ENCODE results near the gene GLRX3.

The GLRX3 gene

GRCh38 chr10:130185591-130185990, 49.4 kb downstream of the GLRX3 start:
- Histone ChIP-seq H3K27ac (ENCODE audit: insufficient read depth, low read length, poor library complexity, severe bottlenecking) (no peak overlapping the region), H3K9me3 (ENCODE audit: control insufficient read depth, low read length) (no peaks in the 10 kb centered on the region), H3K4me1 (ENCODE audit: control insufficient read depth, insufficient read depth, low read length, poor library complexity, severe bottlenecking) (peaks cover 4% of the 10 kb centered on the region), H3K36me3 (ENCODE audit: control insufficient read depth, insufficient read depth, low read length) (peaks cover 25% of the 10 kb centered on the region), H3K4me3 (ENCODE audit: insufficient read depth, low read depth, low read length, poor library complexity, severe bottlenecking) (no peak overlapping the region), H3K27me3 (replicated peaks; ENCODE audit: control insufficient read depth, insufficient read depth, low read length, poor library complexity, severe bottlenecking) (no peaks in the 10 kb centered on the region)
- DNase-seq: no peak

GRCh38 chr10:130188195-130189175, 52.3 kb downstream of the GLRX3 start:
- Histone ChIP-seq H3K36me3 (ENCODE audit: control insufficient read depth, insufficient read depth, low read length) (peaks cover 8% of the 10 kb centered on the region), H3K27ac (ENCODE audit: insufficient read depth, low read length, poor library complexity, severe bottlenecking) (no peak overlapping the region), H3K4me3 (ENCODE audit: insufficient read depth, low read depth, low read length, poor library complexity, severe bottlenecking) (no peak overlapping the region), H3K4me1 (ENCODE audit: control insufficient read depth, insufficient read depth, low read length, poor library complexity, severe bottlenecking) (peaks cover 8% of the 10 kb centered on the region), H3K27me3 (replicated peaks; ENCODE audit: control insufficient read depth, insufficient read depth, low read length, poor library complexity, severe bottlenecking) (no peaks in the 10 kb centered on the region), H3K9me3 (ENCODE audit: control insufficient read depth, low read length) (no peaks in the 10 kb centered on the region)
- DNase-seq: no peak

GRCh38 chr10:130189608-130190054, 53.4 kb downstream of the GLRX3 start:
- no peaks in the 10 kb centered on the region for H3K36me3 ChIP-seq (ENCODE audit: control insufficient read depth, insufficient read depth, low read length)
- no peak for DNase-seq
- no peak overlapping the region for H3K27ac ChIP-seq (ENCODE audit: insufficient read depth, low read length, poor library complexity, severe bottlenecking)
- no peaks in the 10 kb centered on the region for H3K9me3 ChIP-seq (ENCODE audit: control insufficient read depth, low read length)
- H3K27me3 ChIP-seq (replicated peaks; ENCODE audit: control insufficient read depth, insufficient read depth, low read length, poor library complexity, severe bottlenecking): no peaks in the 10 kb centered on the region
- peaks cover 8% of the 10 kb centered on the region for H3K4me1 ChIP-seq (ENCODE audit: control insufficient read depth, insufficient read depth, low read length, poor library complexity, severe bottlenecking)
- H3K4me3 ChIP-seq (ENCODE audit: insufficient read depth, low read depth, low read length, poor library complexity, severe bottlenecking): no peak overlapping the region

- H3K27ac ChIP-seq (ENCODE audit: insufficient read depth, low read length, poor library complexity, severe bottlenecking): no peak overlapping the region
- peak; percentile 70 to 79 (median 72) for DNase-seq
- H3K36me3 ChIP-seq (ENCODE audit: control insufficient read depth, insufficient read depth, low read length): no peaks in the 10 kb centered on the region
- peaks cover 8% of the 10 kb centered on the region for H3K4me1 ChIP-seq (ENCODE audit: control insufficient read depth, insufficient read depth, low read length, poor library complexity, severe bottlenecking)
- no peaks in the 10 kb centered on the region for H3K27me3 ChIP-seq (replicated peaks; ENCODE audit: control insufficient read depth, insufficient read depth, low read length, poor library complexity, severe bottlenecking)
- peak overlapping the region; percentile 73 for H3K4me3 ChIP-seq (ENCODE audit: insufficient read depth, low read depth, low read length, poor library complexity, severe bottlenecking)
- no peaks in the 10 kb centered on the region for H3K9me3 ChIP-seq (ENCODE audit: control insufficient read depth, low read length)
Observed at GRCh38 chr10:130190055-130190736, 54.0 kb downstream of the GLRX3 start.

GRCh38 chr10:130190737-130191115, 54.5 kb downstream of the GLRX3 start:
- H3K27ac ChIP-seq (ENCODE audit: insufficient read depth, low read length, poor library complexity, severe bottlenecking): no peak overlapping the region
- no peak for DNase-seq
- peaks cover 8% of the 10 kb centered on the region for H3K4me1 ChIP-seq (ENCODE audit: control insufficient read depth, insufficient read depth, low read length, poor library complexity, severe bottlenecking)
- H3K9me3 ChIP-seq (ENCODE audit: control insufficient read depth, low read length): no peaks in the 10 kb centered on the region
- no peaks in the 10 kb centered on the region for H3K36me3 ChIP-seq (ENCODE audit: control insufficient read depth, insufficient read depth, low read length)
- peak overlapping the region; percentile 73 for H3K4me3 ChIP-seq (ENCODE audit: insufficient read depth, low read depth, low read length, poor library complexity, severe bottlenecking)
- no peaks in the 10 kb centered on the region for H3K27me3 ChIP-seq (replicated peaks; ENCODE audit: control insufficient read depth, insufficient read depth, low read length, poor library complexity, severe bottlenecking)

- no peak overlapping the region for H3K4me3 ChIP-seq (ENCODE audit: insufficient read depth, low read depth, low read length, poor library complexity, severe bottlenecking)
- no peaks in the 10 kb centered on the region for H3K27me3 ChIP-seq (replicated peaks; ENCODE audit: control insufficient read depth, insufficient read depth, low read length, poor library complexity, severe bottlenecking)
- no peaks in the 10 kb centered on the region for H3K9me3 ChIP-seq (ENCODE audit: control insufficient read depth, low read length)
- no peak overlapping the region for H3K27ac ChIP-seq (ENCODE audit: insufficient read depth, low read length, poor library complexity, severe bottlenecking)
- H3K36me3 ChIP-seq (ENCODE audit: control insufficient read depth, insufficient read depth, low read length): no peaks in the 10 kb centered on the region
- DNase-seq: no peak
- peaks cover 8% of the 10 kb centered on the region for H3K4me1 ChIP-seq (ENCODE audit: control insufficient read depth, insufficient read depth, low read length, poor library complexity, severe bottlenecking)
Observed at GRCh38 chr10:130191380-130191779, 55.2 kb downstream of the GLRX3 start.

GRCh38 chr10:130192276-130192848, 56.2 kb downstream of the GLRX3 start:
- DNase-seq: no peak
- H3K4me3 ChIP-seq (ENCODE audit: insufficient read depth, low read depth, low read length, poor library complexity, severe bottlenecking): no peak overlapping the region
- no peaks in the 10 kb centered on the region for H3K9me3 ChIP-seq (ENCODE audit: control insufficient read depth, low read length)
- H3K36me3 ChIP-seq (ENCODE audit: control insufficient read depth, insufficient read depth, low read length): no peaks in the 10 kb centered on the region
- no peaks in the 10 kb centered on the region for H3K27me3 ChIP-seq (replicated peaks; ENCODE audit: control insufficient read depth, insufficient read depth, low read length, poor library complexity, severe bottlenecking)
- peaks cover 8% of the 10 kb centered on the region for H3K4me1 ChIP-seq (ENCODE audit: control insufficient read depth, insufficient read depth, low read length, poor library complexity, severe bottlenecking)
- no peak overlapping the region for H3K27ac ChIP-seq (ENCODE audit: insufficient read depth, low read length, poor library complexity, severe bottlenecking)

GRCh38 chr10:130193033-130193432, 56.8 kb downstream of the GLRX3 start:
- peaks cover 8% of the 10 kb centered on the region for H3K4me1 ChIP-seq (ENCODE audit: control insufficient read depth, insufficient read depth, low read length, poor library complexity, severe bottlenecking)
- H3K36me3 ChIP-seq (ENCODE audit: control insufficient read depth, insufficient read depth, low read length): no peaks in the 10 kb centered on the region
- no peak for DNase-seq
- no peaks in the 10 kb centered on the region for H3K27me3 ChIP-seq (replicated peaks; ENCODE audit: control insufficient read depth, insufficient read depth, low read length, poor library complexity, severe bottlenecking)
- no peaks in the 10 kb centered on the region for H3K9me3 ChIP-seq (ENCODE audit: control insufficient read depth, low read length)
- no peak overlapping the region for H3K4me3 ChIP-seq (ENCODE audit: insufficient read depth, low read depth, low read length, poor library complexity, severe bottlenecking)
- H3K27ac ChIP-seq (ENCODE audit: insufficient read depth, low read length, poor library complexity, severe bottlenecking): no peak overlapping the region

- H3K36me3 ChIP-seq (ENCODE audit: control insufficient read depth, insufficient read depth, low read length): no peaks in the 10 kb centered on the region
- H3K4me1 ChIP-seq (ENCODE audit: control insufficient read depth, insufficient read depth, low read length, poor library complexity, severe bottlenecking): peaks cover 8% of the 10 kb centered on the region
- no peak overlapping the region for H3K4me3 ChIP-seq (ENCODE audit: insufficient read depth, low read depth, low read length, poor library complexity, severe bottlenecking)
- DNase-seq: no peak
- H3K27ac ChIP-seq (ENCODE audit: insufficient read depth, low read length, poor library complexity, severe bottlenecking): no peak overlapping the region
- no peaks in the 10 kb centered on the region for H3K9me3 ChIP-seq (ENCODE audit: control insufficient read depth, low read length)
- no peaks in the 10 kb centered on the region for H3K27me3 ChIP-seq (replicated peaks; ENCODE audit: control insufficient read depth, insufficient read depth, low read length, poor library complexity, severe bottlenecking)
Observed at GRCh38 chr10:130193493-130194193, 57.5 kb downstream of the GLRX3 start.
